ENCODE data around the gene FCRL6. TPM values are rescaled to one million over a fixed set of nuclear protein-coding genes. Genes with fewer than 3 reads are reported as not detected.

The FCRL6 gene
- total RNA-seq, 1 donor: not detected

DNA sequence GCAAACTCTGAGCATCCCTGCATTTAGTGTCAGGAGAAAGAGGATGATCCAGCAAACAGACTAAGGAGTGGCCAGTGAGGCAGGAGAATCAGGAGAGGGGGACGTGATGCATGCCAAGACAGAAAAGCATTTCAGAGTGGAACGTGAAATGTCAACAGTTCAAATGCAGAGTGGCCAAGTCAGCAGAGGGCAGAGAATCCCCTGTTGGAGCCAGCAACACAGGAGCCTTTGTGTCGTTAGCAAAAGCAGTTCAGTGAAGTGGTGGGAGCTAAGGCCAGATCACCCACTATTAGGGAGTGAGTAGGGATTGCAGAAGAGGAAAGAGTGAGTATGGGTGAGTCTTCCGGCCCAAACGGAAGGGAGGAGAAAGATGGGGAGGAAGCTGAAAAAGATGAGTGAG lies 6.6 kb upstream of the FCRL6 start:
- no peak overlapping the region for H3K4me3 ChIP-seq (ENCODE audit: low read depth, low read length)
- no peak for TF ChIP-seq CTCF (IDR thresholded peaks at IDR 0.05; ENCODE audit: insufficient read depth, low read depth, low read length)
- no peak for DNase-seq (ENCODE audit: low read depth)

DNA sequence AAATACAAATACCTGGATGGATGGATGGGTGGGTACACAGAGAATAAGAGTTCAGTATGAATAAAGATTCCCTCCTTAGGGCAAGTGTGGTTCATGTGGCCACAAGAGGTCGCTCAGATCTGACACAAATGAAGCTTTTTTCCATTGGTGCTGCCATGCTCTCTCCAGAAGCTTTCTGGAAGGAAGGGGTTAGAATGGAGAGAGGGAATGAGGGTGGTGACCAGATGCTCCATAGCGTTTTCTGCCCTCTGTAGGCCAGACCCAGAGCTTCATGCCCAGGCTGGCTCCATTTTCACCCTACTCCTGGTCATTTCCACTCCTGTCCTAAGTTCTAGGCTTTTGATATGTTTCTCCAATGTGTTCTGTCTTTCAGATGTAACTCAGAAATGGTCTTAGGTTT lies 3.3 kb upstream of the FCRL6 start:
- TF ChIP-seq CTCF (IDR thresholded peaks at IDR 0.05; ENCODE audit: insufficient read depth, low read depth, low read length): peak; percentile 83
- no peak overlapping the region for H3K4me3 ChIP-seq (ENCODE audit: low read depth, low read length)
- DNase-seq (ENCODE audit: low read depth): peak; percentile 88

GRCh38 chr1:159799446-159799985 lies 2.6 kb upstream of the FCRL6 start:
- H3K4me3 ChIP-seq (ENCODE audit: low read depth, low read length): no peak overlapping the region
- DNase-seq (ENCODE audit: low read depth): no peak
- TF ChIP-seq CTCF (IDR thresholded peaks at IDR 0.05; ENCODE audit: insufficient read depth, low read depth, low read length): no peak

DNA sequence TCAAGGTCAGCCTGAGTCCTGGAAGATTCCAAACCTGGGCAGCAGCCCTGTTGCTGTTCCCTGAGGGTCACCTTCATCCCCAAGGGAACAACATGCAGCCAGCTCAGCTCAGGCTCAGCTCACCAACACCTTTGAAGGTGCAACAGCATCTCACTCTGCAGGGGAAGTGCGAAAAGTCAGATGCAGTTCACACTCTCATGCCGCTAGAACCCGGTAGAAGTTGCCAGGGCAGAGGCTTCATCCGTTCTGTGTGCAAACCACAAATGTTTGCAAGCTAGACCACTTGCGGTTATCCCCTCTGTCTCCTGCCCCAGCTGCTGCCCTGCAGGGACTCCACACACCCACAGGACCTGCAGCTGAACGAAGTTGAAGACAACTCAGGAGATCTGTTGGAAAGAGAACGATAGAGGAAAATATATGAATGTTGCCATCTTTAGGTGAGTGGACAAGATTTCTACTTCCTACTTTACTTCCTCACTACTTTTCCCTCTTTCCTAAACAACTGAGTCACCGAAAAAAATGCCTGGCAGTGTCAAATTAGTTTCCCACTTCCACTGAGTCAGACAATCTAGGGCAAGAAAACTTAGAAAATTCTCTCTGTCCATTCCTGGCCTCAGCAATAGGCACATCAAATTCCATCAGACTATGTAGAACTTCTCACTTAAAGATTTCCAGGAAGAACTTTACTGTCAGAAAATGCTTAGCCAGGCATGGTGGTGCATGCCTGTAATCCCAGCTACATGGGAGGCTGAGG lies 1.8 kb upstream of the FCRL6 start:
- TF ChIP-seq CTCF (IDR thresholded peaks at IDR 0.05; ENCODE audit: insufficient read depth, low read depth, low read length): no peak
- DNase-seq (ENCODE audit: low read depth): no peak

DNA sequence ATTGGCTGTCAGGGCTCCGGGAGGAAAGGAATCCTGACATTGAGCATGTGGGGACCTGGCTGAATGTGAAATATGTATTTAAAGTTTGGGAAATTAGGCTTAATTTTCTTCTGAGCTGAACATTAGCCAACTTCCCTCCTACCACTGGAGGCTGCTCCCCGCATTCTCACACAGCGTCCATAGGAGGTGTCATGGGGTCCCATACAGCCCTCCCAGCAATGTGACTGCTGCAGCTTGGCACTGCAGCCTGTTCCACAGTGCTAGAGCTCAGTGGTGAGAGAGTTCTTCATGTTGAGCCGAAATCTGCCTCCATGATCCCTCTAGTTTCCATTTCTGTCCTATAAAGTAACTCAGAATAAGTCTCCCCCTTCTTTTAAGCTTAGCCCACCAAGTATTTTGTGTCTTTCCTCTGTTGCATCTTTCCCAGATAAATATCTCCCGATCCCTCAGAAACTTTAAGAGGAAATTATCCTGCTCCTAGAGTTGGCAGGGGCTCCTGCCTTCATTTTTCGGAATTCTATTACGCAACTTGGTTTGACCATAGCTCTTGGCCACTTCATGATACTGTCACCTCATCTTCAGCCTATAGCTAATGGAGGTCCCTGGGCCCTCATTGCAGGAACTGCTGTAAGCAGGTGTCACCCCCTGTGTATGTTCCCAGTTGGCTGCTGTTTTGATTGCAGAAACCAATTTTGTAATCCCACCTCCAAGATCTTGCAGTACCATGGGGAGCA lies 2.0 kb downstream of the FCRL6 start:
- no peak overlapping the region for H3K4me3 ChIP-seq (ENCODE audit: low read depth, low read length)
- no peak for DNase-seq (ENCODE audit: low read depth)
- TF ChIP-seq CTCF (IDR thresholded peaks at IDR 0.05; ENCODE audit: insufficient read depth, low read depth, low read length): no peak

More for the DNA sequence above, 1.8 kb upstream of the FCRL6 start:
- H3K4me3 ChIP-seq (ENCODE audit: low read depth, low read length): no peak overlapping the region

DNA sequence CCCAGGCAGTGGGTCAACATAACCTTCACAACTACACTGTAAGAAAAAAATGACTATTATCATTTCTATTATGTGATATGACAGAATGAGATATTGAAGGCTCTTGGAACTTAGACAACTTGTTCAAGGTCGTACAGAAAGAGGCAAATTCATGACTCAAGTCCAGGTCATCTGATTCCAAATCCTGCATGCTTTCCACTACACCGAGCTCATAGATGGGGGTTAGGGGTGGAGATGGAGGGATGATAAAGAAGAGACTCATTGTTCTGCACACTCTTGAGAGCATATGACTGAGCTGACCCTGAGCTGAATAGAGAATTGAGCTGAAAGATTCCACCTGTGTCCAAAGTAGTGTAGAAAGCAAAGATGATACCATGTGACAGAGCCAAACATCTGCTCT lies 2.8 kb downstream of the FCRL6 start:
- TF ChIP-seq CTCF (IDR thresholded peaks at IDR 0.05; ENCODE audit: insufficient read depth, low read depth, low read length): no peak
- no peak overlapping the region for H3K4me3 ChIP-seq (ENCODE audit: low read depth, low read length)
- DNase-seq (ENCODE audit: low read depth): no peak
